ENCODE measurements around the gene KLHL28. TPM values are rescaled to one million over a fixed set of nuclear protein-coding genes. Genes with fewer than 3 reads are reported as not detected.
"Not testable (repeated sequence)": the region's sequence is repeated elsewhere in the genome, so short reads cannot be mapped to it uniquely, and the experiment has no call there.

Gene KLHL28
- total and polyA plus RNA-seq, 2 experiments from 2014 or later, result 5.3 to 16.2 TPM

- no peaks in the 10 kb centered on the region for H3K9me2 ChIP-seq (replicated peaks; ENCODE audit: insufficient read depth)
- H2AFZ ChIP-seq, result no peak overlapping the region
- no peak overlapping the region for H3K4me3 ChIP-seq
- peaks cover 6% of the 10 kb centered on the region for H3K79me2 ChIP-seq
- H4K20me1 ChIP-seq (ENCODE audit: insufficient read depth, poor library complexity, severe bottlenecking), result no peaks in the 10 kb centered on the region
- no peaks in the 10 kb centered on the region for H3K27me3 ChIP-seq
- no peaks in the 10 kb centered on the region for H3K36me3 ChIP-seq (replicated peaks; ENCODE audit: insufficient read depth, low read depth)
- no peaks in the 10 kb centered on the region for H3K9me3 ChIP-seq (ENCODE audit: low read depth)
- H3K4me1 ChIP-seq (ENCODE audit: insufficient read depth), result no peaks in the 10 kb centered on the region
- DNase-seq (ENCODE audit: low spot score), result peak; percentile 23
- WGBS (ENCODE audit: low lambda C conversion rate, missing lambda C conversion rate), result 88% methylated on average over 2 of the region's 2 CpGs
- H3K4me2 ChIP-seq, result no peak overlapping the region
- H3K27ac ChIP-seq, result peak overlapping the region; percentile 82
- TF ChIP-seq EZH2 (IDR thresholded peaks at IDR 0.05; ENCODE audit: borderline replicate concordance) (no peak), EZH2phosphoT487 (IDR thresholded peaks at IDR 0.05; ENCODE audit: low read depth, severe bottlenecking, unreplicated experiment) (no peak)
- TF ChIP-seq, protein P1, sequence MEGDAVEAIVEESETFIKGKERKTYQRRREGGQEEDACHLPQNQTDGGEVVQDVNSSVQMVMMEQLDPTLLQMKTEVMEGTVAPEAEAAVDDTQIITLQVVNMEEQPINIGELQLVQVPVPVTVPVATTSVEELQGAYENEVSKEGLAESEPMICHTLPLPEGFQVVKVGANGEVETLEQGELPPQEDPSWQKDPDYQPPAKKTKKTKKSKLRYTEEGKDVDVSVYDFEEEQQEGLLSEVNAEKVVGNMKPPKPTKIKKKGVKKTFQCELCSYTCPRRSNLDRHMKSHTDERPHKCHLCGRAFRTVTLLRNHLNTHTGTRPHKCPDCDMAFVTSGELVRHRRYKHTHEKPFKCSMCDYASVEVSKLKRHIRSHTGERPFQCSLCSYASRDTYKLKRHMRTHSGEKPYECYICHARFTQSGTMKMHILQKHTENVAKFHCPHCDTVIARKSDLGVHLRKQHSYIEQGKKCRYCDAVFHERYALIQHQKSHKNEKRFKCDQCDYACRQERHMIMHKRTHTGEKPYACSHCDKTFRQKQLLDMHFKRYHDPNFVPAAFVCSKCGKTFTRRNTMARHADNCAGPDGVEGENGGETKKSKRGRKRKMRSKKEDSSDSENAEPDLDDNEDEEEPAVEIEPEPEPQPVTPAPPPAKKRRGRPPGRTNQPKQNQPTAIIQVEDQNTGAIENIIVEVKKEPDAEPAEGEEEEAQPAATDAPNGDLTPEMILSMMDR (IDR thresholded peaks at IDR 0.05; ENCODE audit: poor library complexity), result no peak
These were observed 66.0 kb downstream of the KLHL28 start for GRCh38 chr14:44895716-44896115.

- no peak overlapping the region for H3K4me2 ChIP-seq
- H3K79me2 ChIP-seq, result no peaks in the 10 kb centered on the region
- H3K9me3 ChIP-seq (ENCODE audit: low read depth), result no peaks in the 10 kb centered on the region
- no peak overlapping the region for H2AFZ ChIP-seq
- no peaks in the 10 kb centered on the region for H3K27me3 ChIP-seq
- peaks cover 9% of the 10 kb centered on the region for H3K4me1 ChIP-seq (ENCODE audit: insufficient read depth)
- WGBS (ENCODE audit: low lambda C conversion rate, missing lambda C conversion rate), result 85% methylated on average over 2 of the region's 2 CpGs
- DNase-seq (ENCODE audit: low spot score), result no peak
- no peaks in the 10 kb centered on the region for H3K36me3 ChIP-seq (replicated peaks; ENCODE audit: insufficient read depth, low read depth)
- H3K27ac ChIP-seq, result no peak overlapping the region
- no peaks in the 10 kb centered on the region for H3K9me2 ChIP-seq (replicated peaks; ENCODE audit: insufficient read depth)
- TF ChIP-seq EZH2 (IDR thresholded peaks at IDR 0.05; ENCODE audit: borderline replicate concordance) (no peak), EZH2phosphoT487 (IDR thresholded peaks at IDR 0.05; ENCODE audit: low read depth, severe bottlenecking, unreplicated experiment) (no peak)
- TF ChIP-seq, protein P1 (IDR thresholded peaks at IDR 0.05; ENCODE audit: poor library complexity), result no peak
- H3K4me3 ChIP-seq, result no peak overlapping the region
- H4K20me1 ChIP-seq (ENCODE audit: insufficient read depth, poor library complexity, severe bottlenecking), result no peaks in the 10 kb centered on the region
These were observed 68.2 kb downstream of the KLHL28 start for GRCh38 chr14:44893535-44893934.

- not testable (repeated sequence) for H3K9me3 ChIP-seq (ENCODE audit: low read depth); H3K9me2 ChIP-seq (replicated peaks; ENCODE audit: insufficient read depth); H2AFZ ChIP-seq; H3K4me1 ChIP-seq (ENCODE audit: insufficient read depth); DNase-seq (ENCODE audit: low spot score); H4K20me1 ChIP-seq (ENCODE audit: insufficient read depth, poor library complexity, severe bottlenecking); H3K27me3 ChIP-seq; H3K79me2 ChIP-seq; H3K36me3 ChIP-seq (replicated peaks; ENCODE audit: insufficient read depth, low read depth); H3K27ac ChIP-seq; H3K4me3 ChIP-seq; H3K4me2 ChIP-seq
- WGBS (ENCODE audit: low lambda C conversion rate, missing lambda C conversion rate), result 81% methylated on average over 2 of the region's 3 CpGs
These were observed 69.9 kb downstream of the KLHL28 start for GRCh38 chr14:44891726-44892372.

- Histone ChIP-seq H3K27me3 (no peaks in the 10 kb centered on the region), H3K36me3 (replicated peaks; ENCODE audit: insufficient read depth, low read depth) (no peaks in the 10 kb centered on the region), H3K9me2 (replicated peaks; ENCODE audit: insufficient read depth) (no peaks in the 10 kb centered on the region), H3K4me1 (ENCODE audit: insufficient read depth) (peaks cover 9% of the 10 kb centered on the region), H3K27ac (peak overlapping the region; percentile 17), H3K79me2 (no peaks in the 10 kb centered on the region), H3K9me3 (ENCODE audit: low read depth) (no peaks in the 10 kb centered on the region), H3K4me2 (no peak overlapping the region), H3K4me3 (no peak overlapping the region), H2AFZ (no peak overlapping the region), H4K20me1 (ENCODE audit: insufficient read depth, poor library complexity, severe bottlenecking) (no peaks in the 10 kb centered on the region)
- no peak for DNase-seq (ENCODE audit: low spot score)
- TF ChIP-seq EZH2phosphoT487 (IDR thresholded peaks at IDR 0.05; ENCODE audit: low read depth, severe bottlenecking, unreplicated experiment) (no peak), EZH2 (IDR thresholded peaks at IDR 0.05; ENCODE audit: borderline replicate concordance) (no peak)
- TF ChIP-seq, protein P1 (IDR thresholded peaks at IDR 0.05; ENCODE audit: poor library complexity), result no peak
- 35% methylated on average over 4 of the region's 4 CpGs for WGBS (ENCODE audit: low lambda C conversion rate, missing lambda C conversion rate)
These were observed 71.9 kb downstream of the KLHL28 start for GRCh38 chr14:44889595-44890471.

Data from hepatocyte (in vitro differentiated cells).